ENCODE results near the gene FAXDC2. TPM values are rescaled to one million over a fixed set of nuclear protein-coding genes. Genes with fewer than 3 reads are reported as not detected.

FAXDC2 gene
- total and polyA plus RNA-seq, 9 of the 15 experiments (the other 6 are each of a cell fraction or from before 2014, with no cell fraction given), result 2.4 to 30.0 (median 9.9) TPM

- Histone ChIP-seq H3K4me2 (ENCODE audit: insufficient read depth, low read length) (no peak overlapping the region; the same call in 1 of the 2 replicates), H3K27ac (ENCODE audit: extremely low read depth, low read depth, low read length) (peak overlapping the region; percentile 52; the same call in 2 of the 3 replicates), H3K4me3 (no peak overlapping the region), H3K9me3 (replicated peaks; ENCODE audit: control insufficient read depth, insufficient read depth, low read depth, low read length) (no peaks in the 10 kb centered on the region), H3K36me3 (ENCODE audit: control insufficient read depth, insufficient read depth, low read length) (peaks cover 62% of the 10 kb centered on the region; the same call in 2 of the 3 replicates), H4K20me1 (replicated peaks; ENCODE audit: control insufficient read depth, insufficient read depth, low read length) (peaks cover 70% of the 10 kb centered on the region), H3K9me1 (ENCODE audit: control insufficient read depth, insufficient read depth, low read length) (peaks cover 9% of the 10 kb centered on the region), H3K79me2 (ENCODE audit: control insufficient read depth, insufficient read depth, low read length) (peaks cover 97% of the 10 kb centered on the region), H2AFZ (ENCODE audit: low read depth, low read length) (no peak overlapping the region), H3K4me1 (replicated peaks in 1 of 2; ENCODE audit: control insufficient read depth in 2 of 2, insufficient read depth in 2 of 2, low read length in 2 of 2) (peaks cover 35 to 64% of the 10 kb centered on the region in 2 experiments), H3K27me3 (ENCODE audit: control insufficient read depth in 2 of 2, insufficient read depth in 2 of 2, low read length in 2 of 2) (no peaks in the 10 kb centered on the region), H3K9ac (ENCODE audit: insufficient read depth in 1 of 2, low read depth in 2 of 2, low read length in 2 of 2) (peak overlapping the region in 1 of 2 experiments; percentile 66; a peak in 1 of 4 replicates)
- FAIRE-seq, result no peak
- TF ChIP-seq ATF7 (IDR thresholded peaks at IDR 0.05) (no peak), ZKSCAN1 (IDR thresholded peaks at IDR 0.05; ENCODE audit: low read depth, low read length) (no peak), SPI1 (IDR thresholded peaks at IDR 0.05; ENCODE audit: borderline replicate concordance, low read depth, low read length) (0 out of 2 replicates have a peak, but pooled peaks have one; percentile 17)
- no TSS peak for BruUV-seq (replicated peaks)
- no peak for ATAC-seq
- POLR2A ChIA-PET, result interaction anchor here (0.7 to 2.2 kb wide), 7 partner anchors 8 to 132 kb away, joined by 3 to 5 read pairs (median 3); no protein-coding TSS in a partner anchor
- in situ Hi-C loops (cut with MboI) (no loop called here), intact Hi-C loops (cut with micrococcal nuclease) (loop anchor here (10.0 kb wide), 1 partner anchor 130 kb away; no protein-coding TSS in a partner anchor)
- no peak for DNase-seq (ENCODE audit: extremely low read depth in 1 of 4, low spot score in 3 of 4)
- CTCF ChIA-PET (ENCODE audit: low intra/inter-chr PET ratio), result no interaction called here
- WGBS (ENCODE audit: insufficient coverage, low coverage, missing lambda C conversion rate), result 82% methylated on average over 2 of the region's 2 CpGs
Observed at GRCh38 chr5:154784856-154785255, 65.5 kb downstream of the FAXDC2 start.

DNA sequence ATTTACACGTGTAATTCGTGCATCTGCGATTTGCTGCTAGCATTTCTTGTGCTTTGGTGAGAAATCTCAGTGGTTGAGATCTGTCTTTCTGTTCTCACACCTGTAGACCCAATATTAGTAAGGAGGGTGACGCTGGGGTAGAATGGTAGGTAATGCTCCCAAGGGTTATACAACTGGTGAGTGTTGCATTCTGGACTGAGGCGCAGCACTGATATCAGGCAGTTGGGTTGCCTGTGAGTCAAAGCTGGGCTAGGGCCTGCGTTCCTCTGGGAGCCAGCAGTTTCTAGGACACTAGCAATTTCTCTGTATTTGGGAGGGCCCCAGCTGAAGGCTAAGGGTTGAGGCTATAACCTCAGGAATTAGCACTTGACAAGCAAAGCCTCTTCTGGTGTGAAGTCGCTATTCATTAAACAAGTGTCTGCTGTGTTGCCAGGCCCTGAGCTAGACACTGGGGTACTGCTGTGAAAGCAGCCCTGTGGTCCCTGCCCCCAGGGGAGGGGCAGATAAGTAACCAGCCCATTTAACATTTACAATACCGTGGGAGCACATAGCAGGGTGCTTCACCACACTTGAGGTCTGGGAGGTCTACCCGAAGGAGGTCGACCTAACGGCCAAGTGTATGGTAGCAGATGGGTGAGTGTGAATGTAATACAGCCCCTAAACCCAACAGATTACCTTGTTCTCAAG is 66.5 kb downstream of the FAXDC2 start:
- 48% methylated on average over 11 of the region's 11 CpGs for WGBS (ENCODE audit: insufficient coverage, low coverage, missing lambda C conversion rate)
- no peaks in the 10 kb centered on the region for H3K9me3 ChIP-seq (replicated peaks; ENCODE audit: control insufficient read depth, insufficient read depth, low read depth, low read length)
- H2AFZ ChIP-seq (ENCODE audit: low read depth, low read length), result no peak overlapping the region
- no TSS peak for BruUV-seq (replicated peaks)
- ChIA-PET POLR2A (interaction anchor here (0.5 to 1.3 kb wide), 11 partner anchors 9 to 131 kb away, joined by 3 to 5 read pairs (median 3); no protein-coding TSS in a partner anchor), CTCF (ENCODE audit: low intra/inter-chr PET ratio) (no interaction called here)
- peak; percentile 55 for ATAC-seq
- peak overlapping the region; percentile 35 for H3K4me2 ChIP-seq (ENCODE audit: insufficient read depth, low read length)
- TF ChIP-seq L3MBTL2 (IDR thresholded peaks at IDR 0.05), result no peak
- no peak for TF ChIP-seq SMARCA5 (IDR thresholded peaks at IDR 0.05)
- TF ChIP-seq SNIP1 (IDR thresholded peaks at IDR 0.05; ENCODE audit: low read depth), result no peak
- TF ChIP-seq POLR2AphosphoS2 (IDR thresholded peaks at IDR 0.05; ENCODE audit: low read length), result peak; percentile 37; the same call in 1 of the 2 replicates
- peak in 2 of 4 experiments; percentile 33 to 50 for DNase-seq (ENCODE audit: extremely low read depth in 1 of 4, low spot score in 3 of 4)
- no peaks in the 10 kb centered on the region for H3K27me3 ChIP-seq (ENCODE audit: control insufficient read depth in 2 of 2, insufficient read depth in 2 of 2, low read length in 2 of 2)
- peaks cover 9% of the 10 kb centered on the region for H3K9me1 ChIP-seq (ENCODE audit: control insufficient read depth, insufficient read depth, low read length)
- H4K20me1 ChIP-seq (replicated peaks; ENCODE audit: control insufficient read depth, insufficient read depth, low read length), result peaks cover 71% of the 10 kb centered on the region
- H3K4me1 ChIP-seq (replicated peaks in 1 of 2; ENCODE audit: control insufficient read depth in 2 of 2, insufficient read depth in 2 of 2, low read length in 2 of 2), result peaks cover 38 to 64% of the 10 kb centered on the region in 2 experiments
- FAIRE-seq, result no peak
- no peak overlapping the region for H3K4me3 ChIP-seq
- peaks cover 99% of the 10 kb centered on the region for H3K79me2 ChIP-seq (ENCODE audit: control insufficient read depth, insufficient read depth, low read length)
- in situ Hi-C loops (cut with MboI) (no loop called here), intact Hi-C loops (cut with micrococcal nuclease) (loop anchor here (10.0 kb wide), 1 partner anchor 129 kb away; no protein-coding TSS in a partner anchor)
- peak overlapping the region in 1 of 2 experiments; percentile 15; a peak in 1 of 4 replicates for H3K9ac ChIP-seq (ENCODE audit: insufficient read depth in 1 of 2, low read depth in 2 of 2, low read length in 2 of 2)
- peak overlapping the region; percentile 52; the same call in 2 of the 3 replicates for H3K27ac ChIP-seq (ENCODE audit: extremely low read depth, low read depth, low read length)
- peaks cover 63% of the 10 kb centered on the region; the same call in 2 of the 3 replicates for H3K36me3 ChIP-seq (ENCODE audit: control insufficient read depth, insufficient read depth, low read length)

All from K562 (cell line).